Umbilical cord (tissue), 2 donors: Measurements from ENCODE around the gene NEUROD2. TPM values are rescaled to one million over a fixed set of nuclear protein-coding genes. Genes with fewer than 3 reads are reported as not detected.

ENCODE experiments used
- DNase-seq: peaks from one replicate; pipeline ENCODE4 v3.0.0-alpha.2; 2015; ENCODE audit warnings: low spot score
- total RNA-seq: library from RNA; depleted of rRNA; stranded (reverse); fragments of >200 nt; gene quantifications from one replicate; pipeline ENCODE4 v1.2.3, GENCODE V29; 2014; ENCODE audit warnings: low replicate concordance; ENCODE audit not compliant: insufficient read depth

NEUROD2 gene
- total RNA-seq, 1 donor from 2014 or later = 1.4 TPM

DNA sequence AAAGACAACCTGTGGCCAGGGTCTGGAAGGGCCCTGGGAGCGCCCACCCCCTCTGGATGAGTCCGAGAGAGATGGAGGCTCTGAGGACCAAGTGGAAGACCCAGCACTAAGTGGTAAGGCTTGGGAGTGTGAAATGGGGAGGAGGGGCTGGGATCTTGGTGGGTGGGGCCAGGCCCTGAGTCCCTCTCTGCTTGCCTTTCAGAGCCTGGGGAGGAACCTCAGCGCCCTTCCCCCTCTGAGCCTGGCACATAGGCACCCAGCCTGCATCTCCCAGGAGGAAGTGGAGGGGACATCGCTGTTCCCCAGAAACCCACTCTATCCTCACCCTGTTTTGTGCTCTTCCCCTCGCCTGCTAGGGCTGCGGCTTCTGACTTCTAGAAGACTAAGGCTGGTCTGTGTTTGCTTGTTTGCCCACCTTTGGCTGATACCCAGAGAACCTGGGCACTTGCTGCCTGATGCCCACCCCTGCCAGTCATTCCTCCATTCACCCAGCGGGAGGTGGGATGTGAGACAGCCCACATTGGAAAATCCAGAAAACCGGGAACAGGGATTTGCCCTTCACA is 28.0 kb upstream of the NEUROD2 start:
- DNase-seq = no peak

- DNase-seq = peak; percentile 46
Measured at GRCh38 chr17:39634384-39634871, 26.7 kb upstream of the NEUROD2 start.

DNA sequence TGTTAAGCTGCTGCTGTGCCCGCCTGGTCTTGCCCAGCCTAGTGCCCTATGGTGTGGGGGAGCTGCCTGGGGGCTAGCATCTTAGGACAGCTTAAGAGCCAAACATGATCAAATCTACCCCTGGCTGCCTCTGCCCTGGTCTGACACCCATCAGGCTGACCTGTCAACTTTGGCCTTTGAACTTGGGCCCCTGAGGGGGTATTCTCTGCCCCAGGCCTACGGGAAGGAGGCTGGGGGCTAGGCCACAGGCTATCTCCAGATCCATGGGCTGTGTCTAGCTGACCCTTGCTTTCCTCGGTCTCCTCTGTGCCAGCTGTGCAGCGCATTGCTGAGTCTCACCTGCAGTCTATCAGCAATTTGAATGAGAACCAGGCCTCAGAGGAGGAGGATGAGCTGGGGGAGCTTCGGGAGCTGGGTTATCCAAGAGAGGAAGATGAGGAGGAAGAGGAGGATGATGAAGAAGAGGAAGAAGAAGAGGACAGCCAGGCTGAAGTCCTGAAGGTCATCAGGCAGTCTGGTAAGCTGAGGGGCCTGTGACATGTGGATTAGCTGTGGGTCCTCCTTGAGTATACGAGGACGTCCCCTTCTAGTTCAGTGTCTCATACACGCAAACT is 26.0 kb upstream of the NEUROD2 start:
- DNase-seq = no peak

- no peak for DNase-seq
Measured at GRCh38 chr17:39632153-39632941, 24.6 kb upstream of the NEUROD2 start.

DNA sequence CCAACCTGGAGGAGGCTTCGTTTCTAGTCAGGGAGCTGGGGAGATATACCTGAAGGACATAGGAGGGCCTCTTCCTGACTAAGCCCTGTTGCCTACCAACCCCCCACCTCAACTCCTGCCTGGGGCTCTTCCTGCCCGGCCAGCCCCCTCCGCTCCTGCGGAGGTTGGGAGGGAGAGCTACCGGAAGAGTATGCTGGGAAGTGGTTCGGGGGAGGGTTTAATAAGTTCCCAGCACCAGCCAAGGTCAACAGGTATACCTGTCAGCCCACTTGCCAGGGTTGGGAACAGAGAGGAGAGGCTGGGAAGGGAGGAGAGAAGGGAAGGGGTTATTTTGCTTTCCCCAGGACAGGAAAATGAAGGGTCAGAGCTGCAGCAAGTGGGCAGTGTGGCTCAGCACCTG is 23.7 kb upstream of the NEUROD2 start:
- no peak for DNase-seq

DNA sequence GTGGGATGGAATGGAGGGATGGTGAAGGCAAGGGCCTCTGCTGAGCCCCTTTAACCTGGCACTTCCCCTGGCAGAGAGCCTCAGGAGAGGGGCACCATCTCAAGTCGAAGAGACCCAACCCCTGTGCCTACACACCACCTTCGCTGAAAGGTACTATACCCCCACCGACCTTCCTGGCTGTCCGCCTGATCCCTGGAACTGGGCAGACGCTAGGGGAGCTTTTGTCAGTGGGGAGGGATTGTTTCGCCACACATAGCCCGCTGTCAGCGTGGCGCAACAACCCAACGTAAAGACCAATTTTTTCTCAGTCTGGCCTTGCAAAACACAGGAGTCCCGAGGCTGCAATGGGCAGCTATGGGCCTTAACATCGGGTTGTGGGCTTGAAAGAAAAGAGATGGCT is 22.2 kb upstream of the NEUROD2 start:
- DNase-seq = no peak

DNA sequence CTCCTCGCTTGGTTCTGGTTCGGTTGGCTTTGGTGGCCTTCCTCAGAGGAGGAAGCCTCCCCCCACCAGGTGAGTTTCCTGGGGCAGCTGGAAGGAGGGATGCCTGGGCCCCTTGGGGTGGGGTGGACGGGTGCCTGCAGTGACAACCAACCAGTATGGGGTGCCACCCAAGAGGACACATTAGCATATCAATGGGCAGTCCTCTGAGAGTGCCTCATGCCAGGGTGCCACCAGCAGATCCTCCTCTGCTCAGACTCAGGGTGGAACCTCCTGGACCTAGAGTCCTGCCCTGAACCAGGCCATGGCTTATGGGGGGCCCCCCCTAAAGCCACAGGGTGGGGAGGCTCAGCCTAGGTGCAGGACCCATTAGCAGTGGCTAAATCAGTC is 21.8 kb upstream of the NEUROD2 start:
- no peak for DNase-seq

DNA sequence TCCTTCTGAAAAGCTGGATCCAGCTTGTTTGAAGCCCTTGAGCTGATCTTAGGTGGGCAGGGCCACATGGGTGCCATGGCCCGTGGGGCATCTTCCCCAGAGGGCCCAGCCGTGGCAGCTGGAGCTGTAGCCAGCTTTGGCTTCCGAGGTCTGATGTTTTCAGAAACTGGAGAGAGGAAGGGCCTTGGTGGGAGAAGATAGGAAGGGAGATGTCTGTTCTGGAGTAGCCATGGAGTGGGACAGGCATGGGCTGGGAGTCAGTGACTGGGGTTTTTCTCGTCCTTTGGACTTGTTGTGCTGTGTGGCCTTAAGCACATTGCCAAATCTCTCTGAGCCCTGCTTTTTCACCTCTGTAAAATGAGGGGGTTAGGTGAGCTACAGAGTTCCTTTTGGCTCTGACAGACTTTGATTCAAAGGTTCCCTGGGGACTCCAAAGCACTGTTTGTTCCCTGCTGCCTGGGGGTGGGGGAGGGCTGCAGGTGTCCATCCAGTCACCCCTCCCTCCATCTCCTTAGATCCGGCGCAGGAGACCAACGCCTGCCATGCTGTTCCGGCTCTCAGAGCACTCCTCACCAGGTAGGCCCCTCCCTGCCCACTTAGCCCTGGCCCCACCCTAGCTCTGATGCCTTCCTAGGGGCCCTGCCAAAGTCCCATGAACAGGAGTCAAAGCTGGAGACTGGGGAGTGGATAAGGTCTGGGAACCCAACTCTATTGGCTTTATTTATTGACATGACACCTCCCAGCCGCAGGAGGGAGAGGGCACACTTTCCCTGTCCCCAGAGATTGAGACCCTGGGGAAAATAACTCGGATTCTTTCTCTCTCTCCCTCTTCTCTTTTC is 21.2 kb upstream of the NEUROD2 start:
- no peak for DNase-seq

GRCh38 chr17:39627712-39628516 is 20.2 kb upstream of the NEUROD2 start:
- DNase-seq = no peak

- DNase-seq = no peak
Measured at GRCh38 chr17:39627047-39627711, 19.5 kb upstream of the NEUROD2 start.

- no peak for DNase-seq
Measured at GRCh38 chr17:39626171-39627046, 18.7 kb upstream of the NEUROD2 start, which contains the start of gene PPP1R1B. Gene PPP1R1B, plus strand, starts transcription at chr17:39626952. Its CDS starts 441 bp downstream, at chr17:39627393.

- DNase-seq = no peak
Measured at GRCh38 chr17:39625198-39625785, 17.6 kb upstream of the NEUROD2 start.

- DNase-seq = no peak
Measured at GRCh38 chr17:39624313-39624712, 16.6 kb upstream of the NEUROD2 start.

DNA sequence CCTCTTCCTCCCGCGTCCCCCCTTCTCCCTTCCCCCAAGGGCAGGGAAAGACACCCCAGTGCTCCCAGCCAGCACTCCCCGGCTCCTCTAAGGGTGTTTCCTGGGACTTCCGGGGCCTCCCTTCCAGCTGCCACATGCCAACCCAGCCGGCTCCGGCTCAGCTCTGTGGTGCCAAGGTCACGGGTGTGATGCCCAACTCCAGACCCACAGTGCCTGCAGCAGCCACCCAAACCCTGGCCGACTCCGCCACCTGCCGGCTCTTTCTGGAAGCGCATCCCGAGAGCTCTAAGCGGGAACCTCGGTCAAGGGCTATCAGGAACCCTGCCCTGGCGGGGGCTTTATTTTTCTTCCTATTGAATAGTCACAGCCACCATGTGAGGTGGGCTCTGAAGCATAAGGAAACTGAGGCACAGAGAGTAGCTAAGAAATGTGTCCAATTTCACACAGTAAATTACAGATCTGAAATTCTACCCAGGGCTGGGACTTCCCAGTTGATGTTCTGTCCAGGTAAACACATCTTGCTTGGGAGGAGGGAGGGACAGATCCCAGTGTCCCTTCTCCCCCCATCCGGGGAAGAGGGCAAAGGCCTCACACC is 15.7 kb upstream of the NEUROD2 start:
- DNase-seq = peak; percentile 76

- DNase-seq = no peak
Measured at GRCh38 chr17:39622380-39623006, 14.8 kb upstream of the NEUROD2 start.

GRCh38 chr17:39621523-39622379 is 14.0 kb upstream of the NEUROD2 start:
- DNase-seq = peak; percentile 86

DNA sequence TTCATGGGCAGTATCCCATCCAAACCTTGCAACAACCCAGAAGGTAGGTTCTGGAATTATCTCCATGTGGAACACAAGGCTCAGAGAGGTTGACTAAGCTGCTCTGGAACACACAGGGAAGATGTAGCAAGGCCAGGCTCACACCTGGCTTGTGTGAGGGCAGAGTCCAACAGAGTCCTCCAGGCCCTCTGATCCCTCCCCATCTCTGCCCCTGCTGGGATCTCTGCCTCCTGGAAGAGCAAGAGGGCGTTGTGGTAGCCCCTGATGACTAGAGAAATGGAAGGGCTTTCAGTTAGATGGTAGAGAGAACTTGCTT is 12.0 kb upstream of the NEUROD2 start:
- DNase-seq = no peak
